HEK293 (cell line): ENCODE results near the gene ZNF93.

Source experiments
- CTCF ChIP-seq: fragments of 450-650 bp; formaldehyde crosslinking; IDR thresholded peaks from 2 replicates; pipeline ENCODE4 v1.5.1; 2016; ENCODE audit warnings: missing biosample characterization, missing genetic modification characterization
- ZNF211 ChIP-seq: fragments of 450-650 bp; formaldehyde crosslinking; IDR thresholded peaks from 2 replicates; pipeline ENCODE4 v1.5.1; 2016; ENCODE audit warnings: low read depth, missing biosample characterization, missing genetic modification characterization
- ZNF433 ChIP-seq: fragments of 450-650 bp; formaldehyde crosslinking; IDR thresholded peaks from 2 replicates; pipeline ENCODE4 v1.5.1; 2016; ENCODE audit warnings: missing biosample characterization, missing genetic modification characterization, low read depth
- ZNF639 ChIP-seq: fragments of 450-650 bp; formaldehyde crosslinking; IDR thresholded peaks from 2 replicates; pipeline ENCODE4 v1.5.1; 2016; ENCODE audit warnings: missing biosample characterization, missing genetic modification characterization
- ZNF704 ChIP-seq: fragments of 450-650 bp; formaldehyde crosslinking; IDR thresholded peaks from 2 replicates; pipeline ENCODE4 v1.5.1; 2016; ENCODE audit warnings: missing biosample characterization, missing genetic modification characterization
- ZNF707 ChIP-seq: fragments of 450-650 bp; formaldehyde crosslinking; IDR thresholded peaks from 2 replicates; pipeline ENCODE4 v1.5.1; 2016; ENCODE audit warnings: missing biosample characterization, missing genetic modification characterization

- TF ChIP-seq ZNF707 (tag by site-specific recombination) (no peak), ZNF211 (tag by site-specific recombination) (no peak), ZNF433 (no peak), ZNF639 (tag by site-specific recombination) (no peak), ZNF704 (tag by site-specific recombination) (no peak), CTCF (tag by site-specific recombination) (no peak)
Observed at GRCh38 chr19:19948800-19949199, 48.1 kb downstream of the ZNF93 start.
